GM21529 (cell line): ENCODE results near the gene DGLUCY.
"Not testable (repeated sequence)": the region's sequence is repeated elsewhere in the genome, so short reads cannot be mapped to it uniquely, and the experiment has no call there.

Source experiments
- ATAC-seq: cut with Tn5 transposase; IDR thresholded peaks from one replicate; pipeline ENCODE4 v1.9.1; 2021; ENCODE audit not compliant: unreplicated experiment

Gene DGLUCY

GRCh38 chr14:91232052-91232451, 118.2 kb downstream of the DGLUCY start:
- ATAC-seq: no peak

DNA sequence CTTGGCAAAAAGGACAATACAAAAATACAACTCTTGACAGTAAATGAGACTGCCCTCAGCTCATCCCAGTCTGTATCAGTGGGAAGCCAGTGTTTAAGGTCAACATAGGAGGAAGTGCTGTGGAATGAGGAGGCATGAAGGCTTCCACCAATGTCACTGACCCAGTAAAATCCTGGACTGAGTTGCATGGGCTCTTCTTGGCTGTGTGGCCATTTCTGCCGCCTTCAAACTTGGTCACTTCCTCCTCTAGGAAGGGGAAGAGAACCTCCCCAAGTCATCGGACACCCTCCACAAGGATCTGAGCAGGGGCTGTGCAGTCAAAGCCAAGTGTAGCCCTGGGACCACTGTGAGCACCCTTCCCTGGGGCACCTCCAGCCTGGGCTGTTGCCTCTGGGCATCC, 118.7 kb downstream of the DGLUCY start:
- ATAC-seq: no peak

DNA sequence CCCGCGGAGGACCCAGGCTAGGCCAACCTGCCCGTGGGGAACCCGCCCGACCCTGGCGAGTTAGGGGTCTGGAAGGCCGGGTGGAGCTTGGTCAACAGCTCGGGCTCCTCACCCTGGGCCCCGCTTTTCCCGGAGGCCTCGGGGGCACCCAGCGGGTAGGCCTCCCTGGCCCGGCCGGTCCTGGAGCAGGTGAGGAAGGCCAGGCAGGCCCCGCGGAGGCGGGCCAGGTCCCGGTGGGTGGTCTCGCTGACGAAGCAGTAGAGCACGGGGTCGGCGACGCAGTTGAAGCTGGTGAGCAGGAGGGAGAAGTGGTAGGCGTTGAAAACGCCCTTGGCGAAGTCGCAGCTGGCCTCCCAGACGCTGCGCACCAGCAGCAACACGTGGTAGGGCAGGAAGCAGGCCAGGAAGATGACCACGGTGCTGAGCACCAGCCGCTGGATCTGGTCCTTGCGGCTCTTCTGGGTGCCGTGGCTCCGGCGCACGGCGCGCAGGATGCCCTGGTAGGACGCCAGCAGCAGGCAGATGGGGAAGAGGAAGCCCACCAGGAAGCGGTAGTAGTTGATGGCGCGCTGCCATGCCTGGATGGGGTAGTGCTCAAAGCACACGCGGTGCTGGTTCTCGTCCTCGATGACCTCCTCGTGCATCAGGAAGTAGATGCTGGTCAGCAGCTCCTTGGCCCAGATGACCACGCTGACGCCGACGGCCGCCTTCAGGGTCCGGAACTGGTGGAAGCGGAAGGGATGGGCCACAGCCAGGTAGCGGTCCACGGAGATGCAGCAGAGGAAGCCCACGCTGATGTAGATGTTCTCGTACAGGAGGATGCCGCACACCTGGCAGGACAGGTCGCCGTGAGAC, 120.3 kb downstream of the DGLUCY start:
- no peak for ATAC-seq

- no peak for ATAC-seq
Measured at GRCh38 chr14:91234791-91235114, 120.9 kb downstream of the DGLUCY start.

- ATAC-seq: no peak
Measured at GRCh38 chr14:91235841-91236240, 122.0 kb downstream of the DGLUCY start.

- no peak for ATAC-seq
Measured at GRCh38 chr14:91237219-91237618, 123.3 kb downstream of the DGLUCY start.

GRCh38 chr14:91238085-91238484, 124.2 kb downstream of the DGLUCY start:
- no peak for ATAC-seq

DNA sequence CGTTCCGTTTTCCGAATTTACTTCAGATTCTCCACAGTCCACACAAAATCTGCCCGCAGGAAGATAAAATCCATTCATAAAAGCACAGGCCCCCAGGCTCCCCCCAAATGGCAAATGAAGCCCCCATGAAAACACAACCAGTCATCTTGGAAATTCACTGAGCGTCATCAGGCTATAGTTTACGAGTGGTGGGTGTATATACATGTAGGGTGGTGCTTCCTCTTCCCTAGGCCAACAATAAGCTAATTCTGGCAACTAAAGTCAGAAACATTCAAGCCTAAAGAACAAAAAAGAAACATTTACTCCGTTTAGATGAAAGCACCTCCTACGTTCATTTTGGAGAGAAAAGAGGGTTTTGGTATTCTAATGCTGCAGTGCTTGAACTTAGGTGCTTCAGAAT, 124.8 kb downstream of the DGLUCY start:
- ATAC-seq: no peak

DNA sequence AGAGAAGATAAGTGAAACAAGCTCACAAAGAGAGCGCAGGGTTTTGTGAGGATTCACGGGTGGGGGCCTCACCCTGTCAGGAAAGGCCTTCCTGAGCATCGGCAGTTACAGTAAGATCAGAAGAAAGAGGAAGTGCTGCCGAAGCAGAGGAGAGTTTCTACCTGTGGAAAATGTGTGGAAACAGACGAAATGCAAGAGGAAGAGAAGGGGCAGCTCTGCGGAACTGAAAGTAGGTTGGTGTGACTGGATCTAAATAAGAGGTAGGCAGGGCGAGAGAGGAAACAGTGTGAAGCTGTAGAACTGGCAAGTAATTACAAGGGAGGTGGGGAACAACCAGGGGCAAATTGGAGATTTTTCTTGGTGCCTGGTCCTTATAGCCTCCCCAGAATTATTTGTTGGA, 128.0 kb downstream of the DGLUCY start:
- peak; percentile 72 for ATAC-seq

- ATAC-seq: no peak
Measured at GRCh38 chr14:91242635-91243034, 128.8 kb downstream of the DGLUCY start.

- ATAC-seq: no peak
Measured at GRCh38 chr14:91243074-91243471, 129.2 kb downstream of the DGLUCY start.

- ATAC-seq: no peak
Measured at GRCh38 chr14:91244501-91244901, 130.6 kb downstream of the DGLUCY start, which contains the start of gene GPR68. TSS of gene GPR68 (minus strand) at chr14:91244704. CDS start at chr14:91235050, 9,654 bp downstream.

DNA sequence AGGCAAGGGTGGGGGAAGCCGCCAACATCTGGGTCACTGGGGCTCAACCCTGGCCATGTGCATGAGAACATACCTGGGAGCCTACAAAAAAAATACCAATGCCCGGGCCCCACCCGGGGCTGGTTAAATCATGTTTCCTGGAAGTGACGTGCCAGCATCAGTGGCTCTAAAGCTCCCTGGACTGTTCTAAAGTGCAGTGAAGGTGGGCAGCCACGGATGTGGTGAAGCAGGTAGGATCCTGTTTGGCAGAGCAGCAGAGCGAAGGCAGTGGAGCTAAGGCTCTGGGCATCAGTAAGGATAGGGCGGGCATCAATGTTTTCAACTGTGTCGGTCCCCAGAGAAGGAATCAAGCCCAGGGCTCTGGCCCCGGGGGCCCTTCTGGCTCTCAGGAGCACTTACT, 131.2 kb downstream of the DGLUCY start:
- ATAC-seq: no peak

DNA sequence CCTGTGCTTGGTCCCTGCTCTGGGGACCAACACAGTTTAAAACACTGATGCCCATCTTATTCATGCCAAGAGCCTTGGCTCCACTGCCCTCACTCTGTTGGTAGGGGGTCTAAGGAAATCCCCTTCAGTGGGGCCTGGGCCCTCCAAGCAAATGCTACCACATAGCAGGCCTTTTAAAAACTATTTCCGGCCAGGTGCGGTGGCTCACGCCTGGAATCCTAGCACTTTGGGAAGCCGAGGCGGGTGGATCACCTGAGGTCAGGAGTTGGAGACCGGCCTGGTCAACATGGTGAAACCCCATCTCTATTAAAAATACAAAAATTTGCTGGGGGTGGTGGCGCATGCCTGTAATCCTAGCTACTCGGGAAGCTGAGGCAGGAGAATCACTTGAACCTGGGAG, 131.7 kb downstream of the DGLUCY start:
- not testable (repeated sequence) for ATAC-seq

DNA sequence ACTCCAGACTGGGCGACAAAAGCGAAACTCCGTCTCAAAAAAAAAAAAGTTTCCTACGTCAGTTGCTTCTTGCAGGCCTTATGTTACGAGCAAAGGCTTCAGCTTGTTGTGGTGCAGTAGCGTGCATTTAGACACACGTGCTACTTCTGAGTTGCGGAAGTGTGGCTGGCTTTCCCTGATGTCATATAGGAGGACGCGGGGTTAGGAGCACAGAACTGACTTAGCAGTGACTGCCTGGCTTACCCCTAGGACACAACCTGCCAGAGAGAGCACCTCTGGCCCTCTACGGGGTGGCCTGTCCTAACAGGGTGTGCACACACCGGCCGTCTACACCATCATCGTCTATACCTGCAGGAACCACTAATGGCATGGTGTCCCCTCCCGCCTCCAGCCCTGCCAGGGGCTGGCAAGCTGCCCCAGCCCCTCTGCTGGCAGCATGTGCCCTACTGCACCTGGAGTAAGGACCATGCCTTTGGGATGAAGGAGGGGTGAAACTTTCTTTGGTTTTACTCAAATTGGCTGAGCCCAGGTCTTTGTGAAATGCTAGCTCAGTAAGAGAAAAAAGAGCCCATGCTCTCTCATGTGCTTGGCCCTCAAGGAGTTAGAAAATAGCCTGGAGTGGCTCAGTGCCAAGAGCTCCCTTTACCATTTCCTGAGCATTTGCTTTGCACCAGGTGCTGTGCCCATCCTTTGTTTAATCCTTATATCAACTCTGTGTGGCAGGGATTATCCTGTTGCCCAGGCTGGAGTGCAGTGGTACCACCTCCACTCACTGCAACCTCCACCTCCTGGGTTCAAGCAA, 132.4 kb downstream of the DGLUCY start:
- ATAC-seq: no peak

DNA sequence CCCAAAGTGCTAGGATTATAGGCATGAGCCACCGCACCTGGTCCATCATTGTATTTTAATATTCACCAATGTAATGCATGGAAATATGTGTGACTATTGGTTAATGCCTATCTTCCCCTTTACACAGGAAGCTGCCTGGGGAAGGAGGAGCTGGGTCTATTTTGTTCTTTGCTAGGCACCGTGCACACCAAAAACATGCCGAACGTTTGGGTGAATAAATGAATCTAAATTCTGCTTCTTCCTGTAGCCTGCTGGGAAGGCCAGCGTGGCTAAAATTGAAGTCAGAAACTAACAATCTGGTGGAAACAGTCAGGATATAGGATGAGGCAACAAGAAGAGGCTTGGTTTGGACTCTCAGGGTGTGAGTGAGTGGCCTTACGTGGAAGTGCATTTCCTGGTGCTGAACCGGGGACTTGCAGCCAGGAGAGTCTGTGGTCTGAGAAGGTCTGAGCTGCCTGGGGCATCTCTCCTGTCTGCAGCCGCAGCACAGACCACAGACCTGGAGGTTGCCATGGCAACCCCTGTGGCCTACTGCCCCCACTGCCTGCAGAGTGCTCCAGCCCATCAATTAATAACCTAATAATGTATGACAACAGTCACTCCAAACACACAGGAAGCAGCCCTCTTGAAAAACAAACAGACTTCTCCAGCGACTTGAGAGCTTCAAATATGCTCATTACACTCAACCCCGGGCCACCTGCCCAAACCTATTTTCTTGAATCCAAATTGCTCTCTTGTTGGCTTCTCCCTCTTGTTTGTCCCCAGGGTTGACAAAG, 136.2 kb downstream of the DGLUCY start:
- ATAC-seq: peak; percentile 88

DNA sequence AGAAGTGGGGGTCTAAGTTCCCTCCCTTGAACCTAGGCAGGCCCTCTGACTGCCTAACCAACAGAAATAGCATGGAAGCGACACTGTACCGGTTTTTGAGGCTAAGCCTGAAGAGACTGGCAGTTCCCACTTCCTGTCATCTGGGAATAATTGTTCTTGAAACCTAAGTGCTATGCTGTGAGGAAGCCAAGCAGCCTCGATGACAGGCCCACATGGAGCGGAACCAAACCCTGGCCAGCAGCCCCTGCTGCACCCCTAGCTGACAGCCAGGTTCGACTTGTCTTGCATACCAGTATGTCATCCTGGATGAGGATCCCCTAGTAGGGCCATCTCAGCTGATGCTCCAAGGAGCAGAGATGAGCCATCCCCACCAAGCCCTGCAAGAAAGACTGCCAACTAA, 137.0 kb downstream of the DGLUCY start:
- no peak for ATAC-seq

- no peak for ATAC-seq
Measured at GRCh38 chr14:91252871-91253794, 139.3 kb downstream of the DGLUCY start.

GRCh38 chr14:91253795-91254323, 140.0 kb downstream of the DGLUCY start:
- no peak for ATAC-seq

DNA sequence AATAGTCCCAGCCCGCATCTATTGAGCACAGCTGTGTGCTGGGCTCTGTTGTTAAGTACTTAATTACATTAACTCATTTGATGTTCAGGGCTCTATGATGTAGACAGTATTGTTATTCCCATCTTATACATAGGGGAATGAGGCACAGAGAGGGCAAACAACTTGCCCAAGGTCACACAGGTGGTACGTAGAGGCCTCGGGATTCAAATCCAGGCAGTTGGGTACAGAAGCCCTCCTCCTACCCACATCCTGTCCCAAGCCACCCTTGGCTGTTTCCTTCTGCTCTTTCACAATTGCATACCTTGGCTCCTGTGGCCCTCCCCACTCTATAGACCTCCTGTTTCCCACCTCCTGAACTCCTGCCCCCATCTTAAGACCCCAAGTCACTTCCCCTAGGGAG, 140.6 kb downstream of the DGLUCY start:
- ATAC-seq: no peak
